Left hindlimb (tissue), 1 donor: ENCODE data around the gene TMEFF2.

ENCODE experiments used
- DNase-seq: peaks from one replicate; pipeline ENCODE4 v3.0.0-alpha.2; 2018

The TMEFF2 gene

DNA sequence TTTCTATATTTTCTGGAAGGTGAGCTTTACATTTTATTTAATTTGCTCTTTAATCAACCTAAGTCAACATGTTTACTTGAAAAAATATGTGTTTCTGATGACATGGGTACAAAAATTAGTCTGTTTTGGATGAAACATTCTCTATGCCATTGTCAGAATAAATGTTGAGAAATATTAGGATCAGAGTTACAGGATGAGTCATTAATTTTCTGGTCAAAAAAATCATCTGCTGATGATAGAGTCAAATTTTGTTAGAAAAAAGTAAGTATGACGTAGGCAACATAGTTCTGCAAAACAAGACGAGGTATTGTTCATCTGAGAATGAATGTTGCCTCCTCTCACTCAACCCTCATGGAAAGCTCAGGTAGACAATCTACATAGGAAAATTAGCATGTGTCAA, 240.3 kb downstream of the TMEFF2 start:
- DNase-seq = no peak

GRCh38 chr2:191952515-191953270, 242.0 kb downstream of the TMEFF2 start:
- no peak for DNase-seq

GRCh38 chr2:191951832-191952231, 242.9 kb downstream of the TMEFF2 start:
- DNase-seq = no peak

GRCh38 chr2:191951376-191951775, 243.4 kb downstream of the TMEFF2 start:
- DNase-seq = no peak

GRCh38 chr2:191950132-191950874, 244.4 kb downstream of the TMEFF2 start:
- DNase-seq = no peak

DNA sequence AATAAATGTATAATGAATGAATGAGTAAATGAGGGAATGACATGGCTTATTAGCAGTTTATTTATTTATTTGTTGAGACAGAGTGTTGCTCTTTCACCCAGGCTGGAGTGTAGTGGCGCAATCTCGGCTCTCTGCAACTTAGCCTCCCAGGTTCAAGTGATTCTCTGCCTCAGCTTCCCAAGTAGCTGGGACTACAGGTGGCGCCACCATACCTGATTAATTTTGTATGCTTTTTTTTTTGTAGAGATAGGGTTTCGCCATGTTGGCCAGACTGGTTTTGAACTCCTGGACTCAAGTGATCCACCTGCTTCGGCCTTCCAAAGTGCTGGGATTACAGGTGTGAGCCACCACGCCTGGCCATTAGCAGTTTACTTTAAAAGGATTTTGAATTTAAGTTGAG, 247.5 kb downstream of the TMEFF2 start:
- no peak for DNase-seq

GRCh38 chr2:191946471-191947182, 248.1 kb downstream of the TMEFF2 start:
- no peak for DNase-seq

DNA sequence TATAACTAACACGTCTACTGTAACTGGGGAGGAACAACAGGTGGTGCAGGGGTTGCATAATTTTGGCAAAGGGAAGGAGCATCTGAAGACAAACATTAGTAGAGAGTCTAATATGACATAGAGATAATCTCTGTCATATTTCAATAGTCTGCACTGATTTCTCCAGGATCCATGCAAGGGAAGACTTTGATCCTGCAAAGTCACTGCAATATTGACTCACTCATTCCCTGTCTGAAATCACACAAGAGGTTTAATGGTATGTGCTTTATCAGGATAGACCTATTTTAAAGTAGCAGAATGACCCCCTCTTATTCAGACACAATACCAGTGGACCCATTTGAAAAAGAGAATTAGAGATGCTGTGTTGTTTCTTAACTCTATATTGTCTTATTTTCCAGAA, 249.1 kb downstream of the TMEFF2 start:
- DNase-seq = no peak

DNA sequence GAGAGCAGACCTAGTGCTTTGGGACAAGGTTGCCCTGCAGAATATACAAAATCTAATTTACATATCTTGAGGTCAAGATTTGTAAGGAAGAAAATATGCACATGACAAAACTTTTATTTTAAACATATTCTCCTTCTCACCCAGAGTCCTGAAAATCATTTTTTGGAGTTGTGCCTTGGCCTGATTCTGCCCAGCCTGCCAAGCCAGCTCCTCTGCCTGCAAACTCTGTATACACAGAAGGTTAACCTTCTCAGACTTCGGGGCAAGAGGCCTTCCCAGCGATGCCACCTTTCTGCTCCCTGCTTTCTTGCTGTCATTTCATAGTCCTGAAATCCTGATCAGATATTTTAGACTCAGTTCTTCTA, 252.0 kb downstream of the TMEFF2 start:
- DNase-seq = no peak

DNA sequence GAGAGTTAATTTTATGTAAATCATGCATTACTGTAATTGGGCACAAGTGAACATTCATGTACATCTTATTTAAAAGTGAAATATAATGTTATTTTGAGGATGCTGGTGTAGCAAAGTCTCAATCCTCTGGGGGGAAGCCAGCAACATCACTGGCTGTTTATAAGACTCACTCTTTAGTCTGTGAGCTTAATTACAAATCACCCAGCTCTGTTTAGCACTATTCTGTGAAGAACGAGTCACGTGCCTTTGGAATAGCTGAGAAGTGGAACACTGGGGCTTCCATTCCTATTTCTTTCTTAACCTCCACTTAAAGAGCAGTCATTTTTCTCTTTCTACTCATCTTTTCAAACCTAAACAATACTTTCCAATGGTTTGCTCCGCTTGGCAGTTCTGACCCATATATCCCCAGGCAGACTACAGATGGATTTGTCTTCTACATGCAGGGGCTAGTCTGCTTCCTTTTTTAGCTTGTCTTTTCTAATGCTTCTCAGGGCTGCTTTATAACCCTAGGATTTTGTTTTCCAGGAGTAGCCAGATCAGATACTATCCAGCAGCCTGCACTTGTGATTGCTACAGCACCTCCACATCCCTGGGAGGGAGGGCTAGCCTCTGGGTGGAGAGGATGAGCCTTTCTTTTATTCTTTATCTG, 252.5 kb downstream of the TMEFF2 start:
- DNase-seq = no peak

- DNase-seq = no peak
Measured at GRCh38 chr2:191941376-191941929, 253.3 kb downstream of the TMEFF2 start.

GRCh38 chr2:191938779-191939178, 256.0 kb downstream of the TMEFF2 start:
- DNase-seq = no peak

DNA sequence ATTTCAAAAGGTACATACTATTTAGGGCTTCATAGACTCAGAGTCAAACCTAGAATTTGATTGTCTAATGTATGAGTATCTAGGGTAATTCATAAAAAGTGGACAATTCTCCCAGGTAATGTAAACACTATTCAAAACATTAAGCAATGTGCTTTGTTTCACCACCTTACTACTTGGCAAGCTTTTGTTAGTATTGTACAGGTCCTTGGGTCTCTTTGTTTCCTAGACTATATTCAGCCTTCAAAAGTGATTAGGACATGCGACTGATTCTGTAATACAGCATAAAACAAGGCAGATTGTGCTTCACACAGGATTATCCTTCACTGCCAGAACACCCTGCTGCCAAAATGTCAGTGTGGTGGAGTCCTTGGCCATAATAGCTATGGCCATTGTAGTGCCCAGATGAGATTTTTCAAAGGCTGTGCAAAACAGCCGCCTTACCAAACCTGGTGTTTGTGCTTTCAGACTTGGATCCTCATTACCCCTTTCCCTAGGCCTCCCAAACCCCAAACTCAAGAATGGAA, 257.8 kb downstream of the TMEFF2 start:
- DNase-seq = no peak

GRCh38 chr2:191935247-191935646, 259.5 kb downstream of the TMEFF2 start:
- DNase-seq = no peak

DNA sequence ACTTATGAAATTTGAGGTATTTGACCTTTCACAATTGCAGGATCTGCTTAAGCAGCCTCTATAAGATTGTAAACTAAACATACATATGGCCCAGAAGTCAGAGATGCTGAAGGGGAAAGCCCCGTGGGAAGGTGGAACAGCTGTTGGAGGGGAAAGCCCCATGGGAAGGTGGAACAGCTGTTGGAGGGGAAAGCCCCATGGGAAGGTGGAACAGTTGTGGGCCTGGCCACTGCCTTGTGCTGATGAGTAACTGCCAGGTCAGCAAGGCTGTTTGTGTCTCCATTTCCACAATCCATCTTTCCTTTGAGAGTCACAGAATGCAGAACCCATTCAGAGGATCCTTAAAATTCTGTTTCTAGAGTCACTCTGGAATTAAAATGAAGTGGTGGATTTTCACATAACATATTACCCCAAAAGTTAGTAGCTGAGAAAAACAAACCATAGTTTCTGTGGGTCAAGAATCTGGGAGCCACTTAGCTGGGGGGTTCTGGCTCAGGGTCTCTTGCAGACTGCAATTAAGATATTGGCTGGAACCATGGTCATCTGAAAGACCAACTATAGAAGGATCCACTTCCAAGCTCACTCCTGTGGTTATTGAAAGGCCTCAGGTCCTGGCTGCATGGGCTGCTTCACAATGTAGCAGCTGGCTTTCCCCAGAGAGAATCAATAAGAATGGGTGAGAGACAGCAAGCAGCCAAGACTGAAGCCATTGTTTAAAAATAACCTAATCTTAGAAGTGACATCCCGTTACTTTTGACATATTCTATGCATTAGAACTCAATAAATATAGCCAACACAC, 261.2 kb downstream of the TMEFF2 start:
- no peak for DNase-seq

DNA sequence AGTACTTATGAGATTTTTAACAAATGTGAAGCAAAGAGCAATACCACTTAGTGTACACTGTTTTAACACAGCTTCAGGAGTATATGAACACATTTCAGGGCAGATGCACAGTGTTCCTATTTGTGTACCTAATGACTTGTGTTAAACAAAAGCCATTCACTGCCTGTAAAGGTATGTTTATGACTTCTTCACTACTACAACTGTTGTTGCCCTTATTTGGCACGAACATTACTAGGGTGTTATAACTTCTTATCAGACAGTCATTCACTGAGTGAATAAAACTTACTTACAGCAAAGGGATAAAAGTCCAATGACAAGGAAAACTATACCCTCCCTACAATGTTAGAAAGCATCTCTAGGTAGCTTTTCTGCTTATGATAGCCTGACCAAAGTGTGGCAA, 262.4 kb downstream of the TMEFF2 start:
- DNase-seq = no peak

DNA sequence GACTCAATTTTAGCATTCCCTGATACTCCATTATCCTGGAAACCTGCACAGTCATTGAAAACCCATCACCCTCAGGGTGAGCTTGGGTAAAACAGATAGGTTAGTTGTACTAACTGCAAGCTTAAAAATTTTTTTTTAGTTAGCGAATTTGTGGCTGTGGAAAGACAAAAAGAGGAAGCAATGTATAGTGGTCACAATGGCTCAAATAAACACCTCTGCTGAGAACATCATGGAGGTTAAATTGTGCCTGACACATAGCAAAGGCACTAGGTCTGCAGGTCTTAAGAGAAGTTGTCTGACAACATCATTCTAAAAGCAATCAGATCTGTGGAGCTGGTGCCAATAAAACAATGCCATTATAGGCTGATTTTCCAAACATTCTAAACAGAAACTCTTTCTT, 263.4 kb downstream of the TMEFF2 start:
- DNase-seq = no peak

DNA sequence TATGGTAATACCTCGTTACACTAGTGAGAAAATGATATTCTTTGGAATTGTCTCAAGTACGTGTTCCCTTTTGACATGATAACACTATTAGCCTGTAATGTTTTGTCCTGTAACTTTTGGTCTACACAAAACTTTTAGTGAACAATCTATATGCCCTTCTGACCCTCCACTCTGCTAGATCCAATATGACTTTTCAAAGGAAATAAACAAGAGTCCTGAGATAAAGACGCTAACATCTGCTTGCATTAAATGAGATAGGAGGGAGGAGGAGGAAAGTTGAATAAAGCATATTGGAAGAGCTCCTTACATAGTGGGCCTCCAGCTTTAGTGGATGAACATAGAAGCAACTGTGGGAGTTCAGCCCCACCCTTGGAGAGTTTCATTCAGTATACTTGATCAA, 264.5 kb downstream of the TMEFF2 start:
- DNase-seq = no peak

GRCh38 chr2:191929288-191929687, 265.4 kb downstream of the TMEFF2 start:
- DNase-seq = no peak

DNA sequence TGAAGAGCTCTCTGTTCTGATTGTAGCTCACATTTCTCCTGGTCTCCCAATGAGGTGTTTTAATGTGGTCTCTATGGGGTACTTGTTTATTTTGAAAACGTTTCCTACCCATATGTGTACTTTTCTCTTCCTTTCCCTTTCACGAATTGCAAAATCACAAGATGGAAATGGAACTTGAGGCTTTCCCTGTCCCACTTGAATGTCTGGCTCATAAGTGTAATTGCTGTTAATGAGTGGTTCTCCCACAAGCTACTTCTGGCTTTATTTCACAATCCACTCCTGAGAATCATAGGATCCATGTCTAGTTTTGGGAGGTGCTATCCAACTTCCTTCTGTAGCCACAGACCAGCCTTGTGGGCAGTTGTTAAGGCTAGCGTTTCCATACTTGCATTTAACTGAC, 266.7 kb downstream of the TMEFF2 start:
- DNase-seq = no peak

- DNase-seq = no peak
Measured at GRCh38 chr2:191927319-191927867, 267.3 kb downstream of the TMEFF2 start.

DNA sequence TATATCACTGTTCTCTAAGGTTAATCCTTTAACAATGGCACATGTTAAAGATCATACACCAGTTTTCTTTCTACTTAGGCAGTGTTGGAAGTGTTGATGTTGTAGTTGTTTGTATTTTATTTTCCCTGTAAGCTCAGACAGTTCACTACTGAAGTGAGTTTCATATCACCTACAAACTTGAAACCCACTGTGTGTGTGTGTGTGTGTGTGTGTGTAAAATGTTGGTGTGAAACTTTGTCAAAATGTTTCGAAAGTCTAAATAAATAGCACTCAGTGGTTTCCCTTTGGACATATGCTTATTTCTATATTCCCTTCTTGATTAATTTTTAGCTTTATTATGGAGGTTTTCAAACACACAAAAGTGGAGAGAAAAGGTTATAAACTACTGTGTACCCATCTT, 268.1 kb downstream of the TMEFF2 start:
- DNase-seq = no peak
